CD4-positive, alpha-beta T cell treated with Interleukin-2 at 100 ng/mL for 4 hours (primary cell): ENCODE data around the gene ZNF879.

ENCODE experiments used
- DNase-seq: peaks from one replicate; pipeline ENCODE4 v3.0.0-alpha.2; 2020; ENCODE audit warnings: low spot score

ZNF879 gene

DNA sequence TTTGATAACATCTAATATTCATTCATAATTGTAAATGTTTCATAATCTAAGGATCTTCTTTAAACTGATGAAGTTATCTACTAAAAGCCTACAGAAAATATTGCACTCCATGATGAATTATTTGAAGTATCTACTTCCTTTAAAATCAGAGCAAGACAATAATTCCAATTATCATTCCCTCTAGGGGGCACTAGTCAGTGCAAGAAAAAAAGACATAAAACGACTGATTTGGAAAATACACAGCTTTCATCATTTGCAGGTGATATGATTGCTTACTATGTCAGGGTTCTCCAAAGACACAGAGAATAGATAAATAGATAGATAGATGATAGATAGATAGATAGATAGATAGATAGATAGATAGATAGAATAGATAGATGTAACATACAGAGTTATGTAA lies 14.9 kb upstream of the ZNF879 start:
- DNase-seq: no peak

DNA sequence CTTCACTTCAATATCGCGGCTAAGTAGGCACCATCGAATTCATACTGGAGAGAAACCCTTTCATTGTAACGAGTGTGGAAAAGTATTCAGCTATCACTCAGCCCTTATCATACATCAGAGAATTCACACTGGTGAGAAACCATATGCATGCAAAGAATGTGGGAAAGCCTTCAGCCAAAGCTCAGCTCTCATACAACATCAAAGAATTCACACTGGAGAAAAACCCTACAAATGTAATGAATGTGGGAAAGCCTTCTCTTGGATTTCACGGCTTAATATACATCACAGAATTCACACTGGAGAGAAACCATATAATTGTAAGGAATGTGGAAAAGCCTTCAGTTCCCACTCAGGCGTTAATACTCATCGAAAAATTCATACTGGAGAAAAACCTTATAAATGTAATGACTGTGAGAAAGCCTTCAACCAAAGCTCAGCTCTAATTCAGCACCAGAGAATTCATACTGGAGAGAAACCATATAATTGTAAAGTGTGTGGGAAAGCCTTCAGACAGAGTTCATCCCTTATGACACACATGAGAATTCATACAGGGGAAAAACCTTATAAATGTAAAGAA lies 9.5 kb downstream of the ZNF879 start:
- no peak for DNase-seq

DNA sequence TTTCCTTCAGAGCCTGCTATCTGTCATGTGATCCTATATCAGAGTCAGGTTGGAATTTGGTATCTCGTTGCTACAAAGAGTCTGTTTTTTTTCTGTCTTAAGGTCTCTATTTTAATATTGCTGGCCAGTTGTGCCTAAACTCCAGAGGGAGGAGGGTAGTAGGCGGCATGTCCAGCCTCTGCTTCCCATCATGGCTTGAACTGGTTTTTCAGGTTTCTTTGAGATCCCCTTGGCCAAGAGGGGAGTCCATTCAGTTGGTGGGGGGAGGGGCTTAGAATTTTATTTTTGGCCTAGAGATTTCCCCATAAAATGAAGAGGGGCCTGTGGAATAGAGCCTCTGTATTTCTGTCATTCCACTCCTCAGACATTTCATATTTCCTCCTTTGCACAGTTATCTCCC lies 21.2 kb downstream of the ZNF879 start:
- no peak for DNase-seq

DNA sequence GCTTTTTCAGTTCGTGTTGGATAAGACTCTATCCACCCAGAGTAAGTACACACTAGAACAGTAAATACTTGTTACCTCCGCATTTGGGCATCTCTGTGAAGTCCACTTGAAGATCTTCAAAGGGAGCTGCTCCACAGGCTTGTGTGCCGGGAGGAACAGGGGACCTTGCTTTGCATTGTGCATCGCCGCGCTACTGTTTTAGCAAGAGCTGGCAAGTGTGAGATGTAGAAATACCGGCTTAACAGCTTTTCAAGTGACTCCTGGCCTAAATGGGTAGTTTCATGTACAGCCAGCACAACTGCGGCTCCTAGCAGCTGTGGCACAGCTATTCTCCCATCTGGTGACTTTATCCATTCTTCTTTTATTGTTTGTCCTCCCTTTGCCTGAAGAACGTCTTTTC lies 28.2 kb downstream of the ZNF879 start:
- no peak for DNase-seq

DNA sequence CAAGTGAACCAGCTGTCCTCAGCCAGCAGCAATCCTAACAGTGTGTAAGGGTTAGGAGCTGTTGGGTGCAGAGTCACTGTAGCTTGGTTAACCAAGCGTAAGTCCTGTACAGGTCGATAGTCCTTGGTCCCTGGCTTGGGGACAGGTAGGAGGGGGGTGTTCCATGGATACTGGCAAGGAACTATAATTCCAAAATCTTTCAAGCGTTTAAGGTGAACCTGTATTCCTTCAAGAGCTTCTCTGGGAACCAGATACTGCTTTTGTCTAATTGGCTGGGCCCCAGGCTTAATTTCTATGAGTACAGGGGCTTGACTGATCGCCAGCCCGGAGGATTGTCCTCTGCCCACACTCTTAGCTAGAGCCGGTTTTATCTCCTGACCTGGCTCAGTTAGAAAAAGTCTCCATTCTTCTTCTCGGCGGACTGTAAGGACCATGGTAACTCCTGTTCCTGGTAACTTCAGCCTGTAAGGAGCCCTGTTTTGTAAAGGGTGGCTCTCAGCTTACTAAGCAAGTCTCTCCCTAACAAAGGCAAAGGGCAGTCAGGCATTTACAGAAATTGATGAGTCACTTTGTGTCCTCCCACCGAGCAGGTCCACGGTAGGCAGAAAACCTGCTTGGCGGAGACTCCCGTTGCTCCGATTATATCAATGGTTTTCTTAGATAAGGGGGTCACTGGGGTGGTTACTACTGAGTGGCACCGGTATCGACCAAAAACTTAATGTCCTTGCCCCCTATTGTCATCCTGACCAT lies 30.6 kb downstream of the ZNF879 start:
- DNase-seq: no peak

DNA sequence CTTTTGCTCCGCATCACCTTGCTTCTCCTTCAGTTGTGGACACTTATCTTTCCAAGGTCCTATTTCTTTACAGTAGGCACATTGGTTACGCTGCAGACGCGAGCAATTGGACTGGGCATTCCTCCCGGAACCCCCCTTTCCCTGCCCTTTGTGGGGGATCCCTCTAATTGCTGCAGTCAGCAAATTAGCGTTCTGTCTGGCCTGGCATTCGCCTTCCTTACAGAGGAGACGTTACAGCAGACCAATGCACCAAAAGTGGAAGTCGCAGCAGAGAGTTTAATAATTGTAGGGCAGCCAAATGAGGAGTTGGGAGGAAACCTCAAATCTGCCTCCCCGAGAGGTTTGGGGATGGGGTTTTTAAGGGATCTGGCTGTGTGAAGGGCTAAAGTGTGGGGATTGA lies 31.3 kb downstream of the ZNF879 start:
- no peak for DNase-seq

DNA sequence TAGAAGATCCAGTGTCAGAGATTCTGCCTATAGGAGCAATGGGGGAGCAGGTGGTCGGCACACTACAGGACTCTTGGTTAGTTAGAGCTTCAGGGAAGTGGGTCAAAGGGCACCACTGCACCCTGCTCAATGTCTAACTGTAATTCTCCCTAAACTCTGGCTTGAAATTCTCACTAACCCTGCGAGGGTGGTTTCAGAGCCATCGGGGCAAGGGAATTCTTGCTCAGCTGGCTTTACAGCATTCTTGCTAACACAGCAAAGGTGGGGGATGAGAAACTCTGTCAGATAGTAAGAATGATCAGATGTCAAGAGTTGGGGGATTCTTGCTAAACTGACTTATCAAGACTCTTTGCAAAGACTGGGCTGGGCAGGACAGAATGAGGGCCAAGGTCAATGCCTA lies 31.8 kb downstream of the ZNF879 start:
- no peak for DNase-seq

DNA sequence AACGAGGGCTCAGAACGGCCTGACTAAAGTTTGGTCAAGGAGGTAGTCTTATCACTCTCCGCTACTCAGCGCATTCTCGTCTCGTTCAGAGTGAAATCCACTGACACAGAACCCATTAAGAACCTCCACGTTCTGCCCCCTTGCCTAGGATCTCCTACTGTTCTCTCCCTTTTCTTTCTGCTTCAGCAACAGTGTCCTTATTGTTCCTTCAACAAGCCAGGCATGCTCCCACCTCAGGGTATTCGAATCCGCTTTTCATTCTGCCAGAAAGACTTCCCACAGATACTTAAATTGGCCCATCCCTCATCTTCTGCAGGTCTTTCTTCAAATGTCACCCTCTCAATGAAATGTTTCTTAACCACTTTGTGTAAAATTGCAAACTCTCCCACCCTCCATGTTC lies 32.2 kb downstream of the ZNF879 start:
- no peak for DNase-seq

DNA sequence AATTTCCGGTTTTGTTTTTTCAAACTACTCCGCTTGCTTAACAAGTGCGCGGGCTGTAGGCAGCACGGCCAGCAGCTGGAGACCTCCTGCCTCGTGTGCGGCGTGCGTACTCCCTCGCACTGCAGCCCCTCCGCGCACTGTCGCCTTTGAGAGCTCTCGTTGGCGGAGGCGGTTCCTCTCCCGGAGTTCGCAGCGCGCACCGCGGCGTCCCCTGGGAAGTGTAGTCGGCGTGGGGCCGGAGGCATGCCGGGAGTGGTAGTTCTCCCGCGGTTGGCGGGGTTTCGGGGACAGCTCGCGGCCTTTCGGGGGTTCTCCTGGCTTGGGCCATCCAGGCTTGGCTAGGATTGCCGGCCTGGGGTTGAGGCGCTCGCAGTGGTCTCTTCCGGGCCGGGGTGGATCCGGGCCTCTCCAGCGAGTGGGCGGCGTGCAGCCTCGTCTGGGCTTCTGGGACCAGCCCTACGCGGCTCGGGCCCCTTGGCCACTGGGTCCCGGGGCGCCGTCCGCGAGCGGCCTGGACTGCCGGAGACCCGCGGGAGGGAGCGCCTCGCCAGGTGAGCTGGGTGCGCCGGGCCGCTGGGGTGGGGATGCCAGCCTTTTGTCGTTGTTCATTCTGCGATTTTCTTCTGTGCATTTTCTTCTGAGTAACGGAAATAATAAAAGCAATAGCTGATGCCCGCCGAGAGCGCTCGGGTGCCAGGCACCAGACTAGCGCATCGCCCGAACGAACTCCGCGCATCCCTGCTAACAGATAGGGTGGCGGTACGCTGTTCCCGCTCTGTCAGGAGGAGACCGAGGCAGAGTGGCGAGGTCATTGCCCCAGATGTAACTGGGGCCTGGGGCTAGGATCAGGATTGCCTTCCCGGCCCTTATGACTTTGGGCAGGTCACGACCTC lies 36.8 kb downstream of the ZNF879 start, which contains the start of gene ZNF354C:
Gene ZNF354C, plus strand, starts transcription at position 258 of the 893 bp plus-strand sequence. CDS start 1,696 bp downstream, outside the sequence.
- peak; percentile 87 for DNase-seq

DNA sequence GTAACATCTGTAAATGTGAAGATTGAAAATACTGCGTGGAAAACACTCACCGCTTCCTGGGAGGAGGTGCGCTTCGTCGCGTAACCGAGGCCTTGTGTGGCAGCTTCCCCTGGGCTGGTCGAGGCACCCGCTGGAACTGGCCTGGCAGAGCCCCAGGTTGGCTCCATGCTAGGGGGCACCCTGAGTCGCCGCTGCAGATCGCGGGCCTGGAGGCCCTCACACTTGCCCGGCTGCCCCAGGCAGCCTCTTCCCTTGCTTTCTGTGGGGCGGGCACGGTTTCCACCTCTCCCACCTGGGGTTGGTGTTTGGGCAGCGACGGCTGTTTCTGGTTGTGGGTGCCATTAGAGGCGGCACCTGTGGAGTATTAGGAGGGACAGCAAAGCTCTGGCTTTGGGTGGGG lies 37.4 kb downstream of the ZNF879 start:
- DNase-seq: no peak

DNA sequence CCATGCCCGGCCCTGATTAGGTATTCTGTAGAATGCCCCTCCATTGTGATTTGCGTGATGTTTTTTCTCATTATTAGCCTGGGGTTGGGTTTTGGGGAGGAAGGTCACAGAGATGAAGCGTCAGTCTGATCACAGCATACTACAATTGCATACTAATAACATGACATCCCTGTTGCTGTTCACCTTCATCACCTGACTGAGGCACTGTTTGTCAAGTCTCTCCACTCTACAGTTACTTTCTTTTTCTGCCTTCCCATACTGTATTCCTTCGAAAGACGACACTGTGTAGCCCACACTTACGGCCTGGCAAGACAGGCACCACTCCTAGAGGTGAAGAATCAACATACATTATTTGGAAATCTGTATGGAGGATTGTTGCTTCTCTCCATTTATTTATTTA lies 42.1 kb downstream of the ZNF879 start:
- no peak for DNase-seq

DNA sequence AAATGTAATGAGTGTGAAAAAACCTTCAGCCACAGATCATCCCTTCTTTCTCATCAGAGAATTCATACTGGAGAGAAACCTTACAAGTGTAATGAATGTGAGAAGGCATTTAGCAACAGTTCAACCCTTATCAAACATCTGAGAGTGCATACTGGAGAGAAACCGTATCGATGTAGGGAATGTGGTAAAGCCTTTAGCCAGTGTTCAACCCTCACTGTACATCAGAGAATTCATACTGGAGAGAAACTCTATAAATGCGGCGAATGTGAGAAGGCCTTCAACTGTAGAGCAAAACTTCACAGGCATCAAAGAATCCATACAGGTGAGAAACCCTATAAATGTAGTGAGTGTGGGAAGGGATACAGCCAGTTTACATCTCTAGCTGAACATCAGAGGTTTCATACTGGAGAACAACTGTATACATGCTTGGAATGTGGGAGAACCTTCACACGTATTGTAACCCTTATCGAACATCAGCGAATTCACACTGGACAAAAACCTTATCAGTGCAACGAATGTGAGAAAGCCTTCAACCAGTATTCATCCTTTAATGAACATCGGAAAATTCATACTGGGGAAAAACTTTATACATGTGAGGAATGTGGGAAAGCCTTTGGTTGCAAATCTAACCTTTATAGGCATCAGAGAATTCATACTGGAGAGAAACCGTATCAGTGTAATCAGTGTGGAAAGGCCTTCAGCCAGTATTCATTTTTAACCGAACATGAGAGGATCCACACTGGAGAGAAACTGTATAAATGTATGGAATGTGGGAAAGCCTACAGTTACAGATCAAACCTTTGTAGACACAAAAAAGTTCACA lies 55.8 kb downstream of the ZNF879 start:
- no peak for DNase-seq

DNA sequence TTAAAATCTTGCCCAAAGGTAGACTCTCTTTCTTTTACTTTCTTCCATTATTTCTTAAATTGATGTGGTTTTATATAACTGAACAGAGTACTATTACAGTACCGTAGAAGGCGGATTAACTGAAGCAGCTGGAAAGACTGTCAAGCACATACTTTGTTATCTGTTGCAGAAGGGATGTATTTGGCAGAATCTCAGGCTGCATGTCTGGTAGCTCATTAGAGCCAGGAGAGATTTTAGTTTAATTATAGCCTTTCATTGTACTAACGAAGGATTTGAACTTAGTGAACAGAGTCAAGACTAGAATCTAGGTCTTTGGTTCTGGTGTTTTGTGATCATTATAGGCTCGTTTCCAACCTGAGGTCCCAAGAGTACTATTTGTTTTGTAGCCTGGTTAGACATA lies 57.1 kb downstream of the ZNF879 start:
- no peak for DNase-seq
